Fibroblast of pulmonary artery (primary cell): ENCODE measurements around the gene ZC3H7B.
A peak's percentile ranks its signal among the peaks of the same experiment; 100 is the strongest.

Experiments used
- DNase-seq: peaks from one replicate; pipeline ENCODE4 v3.0.0-alpha.2; 2010; ENCODE audit warnings: low read depth
- H3K4me3 ChIP-seq: replicated peaks from 2 replicates; pipeline ENCODE4 v1.5.1; 2011; ENCODE audit warnings: low read depth, mild to moderate bottlenecking, control low read depth, low read length, moderate library complexity
- CTCF ChIP-seq: IDR thresholded peaks from 2 replicates; pipeline ENCODE4 v1.5.1; 2011; ENCODE audit warnings: mild to moderate bottlenecking, control low read depth, low read length, inconsistent platforms; ENCODE audit errors: missing control alignments

ZC3H7B gene

GRCh38 chr22:41367039-41367679 is 65.8 kb downstream of the ZC3H7B start:
- DNase-seq, result peak; percentile 98
- peak overlapping the region; percentile 24 for H3K4me3 ChIP-seq
- TF ChIP-seq CTCF, result peak; percentile 54

- TF ChIP-seq CTCF, result no peak
- peak; percentile 47 for DNase-seq
- peak overlapping the region; percentile 24 for H3K4me3 ChIP-seq
Observed at GRCh38 chr22:41367680-41368542, 66.6 kb downstream of the ZC3H7B start.

- TF ChIP-seq CTCF, result no peak
- DNase-seq, result no peak
- H3K4me3 ChIP-seq, result no peak overlapping the region
Observed at GRCh38 chr22:41368543-41369423, 67.5 kb downstream of the ZC3H7B start.

GRCh38 chr22:41369424-41369745 is 68.1 kb downstream of the ZC3H7B start:
- TF ChIP-seq CTCF, result no peak
- DNase-seq, result no peak
- H3K4me3 ChIP-seq, result no peak overlapping the region

- DNase-seq, result no peak
- TF ChIP-seq CTCF, result no peak
- no peak overlapping the region for H3K4me3 ChIP-seq
Observed at GRCh38 chr22:41369837-41370236, 68.5 kb downstream of the ZC3H7B start.

- TF ChIP-seq CTCF, result no peak
- H3K4me3 ChIP-seq, result no peak overlapping the region
- DNase-seq, result no peak
Observed at GRCh38 chr22:41377846-41378245, 76.5 kb downstream of the ZC3H7B start.
